ENCODE data around the gene GLB1L3.
A peak's percentile ranks its signal among the peaks of the same experiment; 100 is the strongest.

GLB1L3 gene

DNA sequence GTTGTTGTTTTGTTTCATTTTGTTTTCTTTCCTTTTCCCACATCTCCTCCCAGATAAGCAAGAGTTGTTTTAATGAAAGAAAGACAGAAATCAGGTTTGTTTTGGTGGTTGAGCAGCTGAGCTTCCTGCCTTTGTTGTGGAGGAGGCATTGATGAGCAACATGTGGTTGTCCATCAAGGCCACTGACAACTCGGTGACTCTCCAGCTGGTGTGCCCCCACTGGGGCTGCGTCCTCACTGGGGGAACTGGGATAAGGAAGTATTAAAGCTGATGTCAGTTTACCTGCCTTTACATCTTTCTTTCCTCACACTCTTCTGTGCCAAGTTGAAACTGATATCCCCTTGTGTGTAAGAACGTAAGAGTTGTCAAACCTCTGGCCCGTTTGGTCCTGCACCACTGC is 45.8 kb upstream of the GLB1L3 start:
- Histone ChIP-seq H3K27me3 (ENCODE audit: insufficient read depth, poor library complexity, severe bottlenecking) (no peaks in the 10 kb centered on the region), H3K4me3 (replicated peaks; ENCODE audit: insufficient read depth, low read length) (no peak overlapping the region), H3K27ac (replicated peaks) (no peak overlapping the region; the same call in 1 of the 2 replicates)
- DNase-seq (ENCODE audit: low read depth in 1 of 2, low spot score in 1 of 2) = no peak
- TF ChIP-seq, protein P1, sequence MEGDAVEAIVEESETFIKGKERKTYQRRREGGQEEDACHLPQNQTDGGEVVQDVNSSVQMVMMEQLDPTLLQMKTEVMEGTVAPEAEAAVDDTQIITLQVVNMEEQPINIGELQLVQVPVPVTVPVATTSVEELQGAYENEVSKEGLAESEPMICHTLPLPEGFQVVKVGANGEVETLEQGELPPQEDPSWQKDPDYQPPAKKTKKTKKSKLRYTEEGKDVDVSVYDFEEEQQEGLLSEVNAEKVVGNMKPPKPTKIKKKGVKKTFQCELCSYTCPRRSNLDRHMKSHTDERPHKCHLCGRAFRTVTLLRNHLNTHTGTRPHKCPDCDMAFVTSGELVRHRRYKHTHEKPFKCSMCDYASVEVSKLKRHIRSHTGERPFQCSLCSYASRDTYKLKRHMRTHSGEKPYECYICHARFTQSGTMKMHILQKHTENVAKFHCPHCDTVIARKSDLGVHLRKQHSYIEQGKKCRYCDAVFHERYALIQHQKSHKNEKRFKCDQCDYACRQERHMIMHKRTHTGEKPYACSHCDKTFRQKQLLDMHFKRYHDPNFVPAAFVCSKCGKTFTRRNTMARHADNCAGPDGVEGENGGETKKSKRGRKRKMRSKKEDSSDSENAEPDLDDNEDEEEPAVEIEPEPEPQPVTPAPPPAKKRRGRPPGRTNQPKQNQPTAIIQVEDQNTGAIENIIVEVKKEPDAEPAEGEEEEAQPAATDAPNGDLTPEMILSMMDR (IDR thresholded peaks at IDR 0.05; ENCODE audit: insufficient read depth, low read length) = no peak
- no peak for TF ChIP-seq SPI1 (IDR thresholded peaks at IDR 0.05; ENCODE audit: borderline replicate concordance, low read depth)
- no peak for TF ChIP-seq POLR2AphosphoS5 (IDR thresholded peaks at IDR 0.05; ENCODE audit: low read depth)
- TF ChIP-seq GABPA (IDR thresholded peaks at IDR 0.05; ENCODE audit: low read depth) = no peak
- TF ChIP-seq, protein P2, sequence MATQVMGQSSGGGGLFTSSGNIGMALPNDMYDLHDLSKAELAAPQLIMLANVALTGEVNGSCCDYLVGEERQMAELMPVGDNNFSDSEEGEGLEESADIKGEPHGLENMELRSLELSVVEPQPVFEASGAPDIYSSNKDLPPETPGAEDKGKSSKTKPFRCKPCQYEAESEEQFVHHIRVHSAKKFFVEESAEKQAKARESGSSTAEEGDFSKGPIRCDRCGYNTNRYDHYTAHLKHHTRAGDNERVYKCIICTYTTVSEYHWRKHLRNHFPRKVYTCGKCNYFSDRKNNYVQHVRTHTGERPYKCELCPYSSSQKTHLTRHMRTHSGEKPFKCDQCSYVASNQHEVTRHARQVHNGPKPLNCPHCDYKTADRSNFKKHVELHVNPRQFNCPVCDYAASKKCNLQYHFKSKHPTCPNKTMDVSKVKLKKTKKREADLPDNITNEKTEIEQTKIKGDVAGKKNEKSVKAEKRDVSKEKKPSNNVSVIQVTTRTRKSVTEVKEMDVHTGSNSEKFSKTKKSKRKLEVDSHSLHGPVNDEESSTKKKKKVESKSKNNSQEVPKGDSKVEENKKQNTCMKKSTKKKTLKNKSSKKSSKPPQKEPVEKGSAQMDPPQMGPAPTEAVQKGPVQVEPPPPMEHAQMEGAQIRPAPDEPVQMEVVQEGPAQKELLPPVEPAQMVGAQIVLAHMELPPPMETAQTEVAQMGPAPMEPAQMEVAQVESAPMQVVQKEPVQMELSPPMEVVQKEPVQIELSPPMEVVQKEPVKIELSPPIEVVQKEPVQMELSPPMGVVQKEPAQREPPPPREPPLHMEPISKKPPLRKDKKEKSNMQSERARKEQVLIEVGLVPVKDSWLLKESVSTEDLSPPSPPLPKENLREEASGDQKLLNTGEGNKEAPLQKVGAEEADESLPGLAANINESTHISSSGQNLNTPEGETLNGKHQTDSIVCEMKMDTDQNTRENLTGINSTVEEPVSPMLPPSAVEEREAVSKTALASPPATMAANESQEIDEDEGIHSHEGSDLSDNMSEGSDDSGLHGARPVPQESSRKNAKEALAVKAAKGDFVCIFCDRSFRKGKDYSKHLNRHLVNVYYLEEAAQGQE (IDR thresholded peaks at IDR 0.05; ENCODE audit: insufficient replicate concordance, low read depth) = no peak

DNA sequence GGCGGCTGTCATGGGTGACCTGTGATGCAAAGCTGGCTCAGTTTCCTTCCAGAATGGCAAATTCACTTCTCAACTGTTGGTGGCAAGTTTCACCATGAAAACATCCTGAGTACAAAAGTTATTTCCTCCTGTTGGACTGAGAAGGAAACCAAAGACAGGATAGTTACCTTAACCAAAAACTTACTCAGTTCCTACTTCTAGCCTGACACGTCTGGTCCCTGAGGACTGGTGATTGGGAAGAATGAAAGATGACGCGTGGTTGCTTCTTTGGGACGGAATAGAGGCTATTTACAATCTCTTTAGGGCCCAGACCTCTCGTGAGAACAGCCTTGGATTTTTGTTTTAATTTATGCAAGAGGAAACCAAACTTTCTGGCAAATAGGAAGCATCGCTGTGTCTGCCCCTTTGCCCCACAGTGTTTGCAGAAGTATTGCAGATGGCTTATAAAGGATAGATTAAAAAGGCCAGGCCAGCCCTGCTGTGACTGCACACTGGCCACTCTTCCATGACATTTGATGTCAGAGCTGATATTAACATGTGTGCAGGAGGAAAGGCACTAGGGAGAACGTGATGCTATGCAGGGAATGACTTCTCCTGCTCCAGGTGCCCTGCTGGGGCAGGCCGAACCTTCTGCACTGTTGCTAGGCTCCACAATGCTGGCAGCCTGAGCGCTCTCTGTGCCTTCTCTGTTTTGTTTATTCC is 44.1 kb upstream of the GLB1L3 start:
- TF ChIP-seq GABPA (IDR thresholded peaks at IDR 0.05; ENCODE audit: low read depth) (no peak), POLR2AphosphoS5 (IDR thresholded peaks at IDR 0.05; ENCODE audit: low read depth) (no peak), SPI1 (IDR thresholded peaks at IDR 0.05; ENCODE audit: borderline replicate concordance, low read depth) (no peak)
- TF ChIP-seq, protein P1 (IDR thresholded peaks at IDR 0.05; ENCODE audit: insufficient read depth, low read length) = no peak
- TF ChIP-seq, protein P2 (IDR thresholded peaks at IDR 0.05; ENCODE audit: insufficient replicate concordance, low read depth) = no peak
- no peak overlapping the region for H3K4me3 ChIP-seq (replicated peaks; ENCODE audit: insufficient read depth, low read length)
- DNase-seq (ENCODE audit: low read depth in 1 of 2, low spot score in 1 of 2) = peak in 1 of 2 experiments; percentile 64
- H3K27me3 ChIP-seq (ENCODE audit: insufficient read depth, poor library complexity, severe bottlenecking) = no peaks in the 10 kb centered on the region
- H3K27ac ChIP-seq (replicated peaks) = peak overlapping the region; percentile 78

DNA sequence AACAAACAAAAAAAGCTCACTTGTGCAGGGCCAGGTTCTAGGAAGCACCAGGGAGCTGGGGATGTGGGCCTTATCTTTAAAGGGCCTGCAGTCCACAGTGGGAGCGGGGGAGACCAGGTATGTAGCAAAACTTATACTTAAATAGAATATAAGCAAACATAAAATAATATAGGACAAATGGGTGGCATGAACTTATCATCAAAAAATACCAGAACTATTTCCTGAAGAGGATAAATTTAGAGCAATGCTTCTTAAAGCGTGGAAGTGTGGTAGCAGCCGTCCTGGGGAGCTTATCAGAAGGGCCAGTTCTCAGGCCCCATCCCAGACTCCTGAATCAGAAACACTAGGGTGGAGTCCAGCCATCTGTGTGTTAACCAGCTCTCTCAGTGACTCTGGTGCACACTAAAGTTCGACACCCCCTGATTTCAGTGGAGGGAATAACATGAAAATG is 42.4 kb upstream of the GLB1L3 start:
- TF ChIP-seq, protein P1 (IDR thresholded peaks at IDR 0.05; ENCODE audit: insufficient read depth, low read length) = no peak
- TF ChIP-seq GABPA (IDR thresholded peaks at IDR 0.05; ENCODE audit: low read depth) = no peak
- TF ChIP-seq, protein P2 (IDR thresholded peaks at IDR 0.05; ENCODE audit: insufficient replicate concordance, low read depth) = no peak
- no peak for TF ChIP-seq SPI1 (IDR thresholded peaks at IDR 0.05; ENCODE audit: borderline replicate concordance, low read depth)
- TF ChIP-seq POLR2AphosphoS5 (IDR thresholded peaks at IDR 0.05; ENCODE audit: low read depth) = no peak
- no peaks in the 10 kb centered on the region for H3K27me3 ChIP-seq (ENCODE audit: insufficient read depth, poor library complexity, severe bottlenecking)
- no peak for DNase-seq (ENCODE audit: low read depth in 1 of 2, low spot score in 1 of 2)
- H3K27ac ChIP-seq (replicated peaks) = no peak overlapping the region
- H3K4me3 ChIP-seq (replicated peaks; ENCODE audit: insufficient read depth, low read length) = no peak overlapping the region

All from HL-60 (cell line).